A549 (cell line): Measurements from ENCODE around the gene SCN2B.

Experiments used
- BHLHE40 ChIP-seq: IDR thresholded peaks from 2 replicates; pipeline ENCODE4 v1.6.1; 2012; ENCODE audit warnings: low read depth, low read length, inconsistent platforms
- E2F6 ChIP-seq: IDR thresholded peaks from 2 replicates; pipeline ENCODE4 v1.6.1; 2012; ENCODE audit warnings: low read depth, borderline replicate concordance
- EHMT2 ChIP-seq: fragments of 200-600 bp; sonication (generic); IDR thresholded peaks from 2 replicates; pipeline ENCODE4 v1.6.1; 2016; ENCODE audit warnings: antibody characterized with exemption, low read depth, mild to moderate bottlenecking, moderate library complexity
- ESRRA ChIP-seq: fragments of 150-350 bp; IDR thresholded peaks from 2 replicates; pipeline ENCODE4 v1.6.1; 2014; ENCODE audit warnings: mild to moderate bottlenecking, low read length, borderline replicate concordance
- MYC ChIP-seq: IDR thresholded peaks from 2 replicates; pipeline ENCODE4 v1.6.1; 2012; ENCODE audit warnings: mild to moderate bottlenecking, inconsistent platforms, low read length, improper control_type of control experiment, borderline replicate concordance
- NR3C1 ChIP-seq: fragments of >200 bp; sonication (Bioruptor Twin); formaldehyde crosslinking; IDR thresholded peaks from 3 replicates; pipeline ENCODE4 v1.6.1; 2017
- PHF8 ChIP-seq: fragments of 200-600 bp; sonication (generic); IDR thresholded peaks from 2 replicates; pipeline ENCODE4 v1.6.1; 2016; ENCODE audit warnings: low read depth, mild to moderate bottlenecking, antibody characterized with exemption, moderate library complexity, borderline replicate concordance
- POLR2A ChIP-seq: IDR thresholded peaks from 2 replicates; pipeline ENCODE4 v1.6.1; 2012; ENCODE audit warnings: mild to moderate bottlenecking, low read length
- RFX5 ChIP-seq: fragments of 450-650 bp; IDR thresholded peaks from 2 replicates; pipeline ENCODE4 v1.7.1; 2014; ENCODE audit warnings: antibody characterized with exemption, mild to moderate bottlenecking, moderate library complexity
- TF ChIP-seq, protein P1 (sequence below): fragments of >200 bp; sonication (Bioruptor Twin); formaldehyde crosslinking; IDR thresholded peaks from 3 replicates; pipeline ENCODE4 v1.5.1; 2016

DNA sequence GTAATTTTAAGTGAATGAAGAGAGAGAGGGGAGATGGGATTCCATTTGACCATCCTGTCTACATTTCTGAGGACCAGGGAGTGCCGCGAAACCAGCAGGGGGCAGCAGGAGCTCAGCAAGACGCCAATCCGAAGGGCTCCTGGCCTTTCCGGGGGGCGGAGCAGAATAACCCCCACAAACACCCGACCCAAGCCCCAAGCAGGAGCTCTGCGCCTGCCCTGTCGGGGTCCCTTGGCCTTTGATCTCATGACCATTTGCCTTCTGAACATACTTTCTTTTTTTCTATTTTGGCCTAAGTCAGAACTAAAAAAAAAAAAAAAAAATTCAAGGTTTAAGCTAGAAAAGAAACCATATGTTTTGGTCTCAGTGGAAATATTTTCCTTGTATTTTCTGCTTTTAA lies 21.9 kb upstream of the SCN2B start:
- no peak for TF ChIP-seq NR3C1
- TF ChIP-seq, protein P1, sequence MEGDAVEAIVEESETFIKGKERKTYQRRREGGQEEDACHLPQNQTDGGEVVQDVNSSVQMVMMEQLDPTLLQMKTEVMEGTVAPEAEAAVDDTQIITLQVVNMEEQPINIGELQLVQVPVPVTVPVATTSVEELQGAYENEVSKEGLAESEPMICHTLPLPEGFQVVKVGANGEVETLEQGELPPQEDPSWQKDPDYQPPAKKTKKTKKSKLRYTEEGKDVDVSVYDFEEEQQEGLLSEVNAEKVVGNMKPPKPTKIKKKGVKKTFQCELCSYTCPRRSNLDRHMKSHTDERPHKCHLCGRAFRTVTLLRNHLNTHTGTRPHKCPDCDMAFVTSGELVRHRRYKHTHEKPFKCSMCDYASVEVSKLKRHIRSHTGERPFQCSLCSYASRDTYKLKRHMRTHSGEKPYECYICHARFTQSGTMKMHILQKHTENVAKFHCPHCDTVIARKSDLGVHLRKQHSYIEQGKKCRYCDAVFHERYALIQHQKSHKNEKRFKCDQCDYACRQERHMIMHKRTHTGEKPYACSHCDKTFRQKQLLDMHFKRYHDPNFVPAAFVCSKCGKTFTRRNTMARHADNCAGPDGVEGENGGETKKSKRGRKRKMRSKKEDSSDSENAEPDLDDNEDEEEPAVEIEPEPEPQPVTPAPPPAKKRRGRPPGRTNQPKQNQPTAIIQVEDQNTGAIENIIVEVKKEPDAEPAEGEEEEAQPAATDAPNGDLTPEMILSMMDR = peak; percentile 70
- no peak for TF ChIP-seq MYC
- TF ChIP-seq RFX5 = no peak
- no peak for TF ChIP-seq ESRRA
- no peak for TF ChIP-seq POLR2A
- TF ChIP-seq PHF8 = no peak
- TF ChIP-seq E2F6 = no peak
- no peak for TF ChIP-seq BHLHE40
- TF ChIP-seq EHMT2 = no peak
